ENCODE data around the gene GABRA4. TPM values are rescaled to one million over a fixed set of nuclear protein-coding genes. Genes with fewer than 3 reads are reported as not detected.

The GABRA4 gene
- total RNA-seq, 1 donor = not detected

DNA sequence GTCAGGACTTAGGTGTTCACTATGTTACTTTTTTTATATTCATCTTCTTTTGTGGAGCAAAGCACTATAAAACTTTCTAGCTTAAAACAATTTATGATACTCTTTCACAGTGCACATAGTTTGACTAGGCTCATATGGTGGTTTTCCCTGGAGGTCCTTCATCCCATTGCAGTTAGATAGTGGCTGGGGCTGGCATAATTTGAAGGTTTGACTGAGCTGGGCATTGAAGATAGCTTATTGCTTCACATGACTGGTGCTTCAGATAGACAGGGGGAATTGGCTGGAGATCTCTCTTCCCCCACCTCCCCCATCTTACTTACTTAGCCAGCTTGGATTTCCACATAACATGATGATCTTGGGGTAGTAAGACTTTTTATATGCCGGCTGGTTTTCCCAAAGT is 7.0 kb upstream of the GABRA4 start:
- no peak for DNase-seq (ENCODE audit: low read depth)
- no peak overlapping the region for H3K4me3 ChIP-seq (ENCODE audit: low read depth, low read length)
- TF ChIP-seq CTCF (IDR thresholded peaks at IDR 0.05; ENCODE audit: insufficient read depth, low read length) = no peak

- peak; percentile 29 for DNase-seq (ENCODE audit: low read depth)
- no peak for TF ChIP-seq CTCF (IDR thresholded peaks at IDR 0.05; ENCODE audit: insufficient read depth, low read length)
- H3K4me3 ChIP-seq (ENCODE audit: low read depth, low read length) = no peak overlapping the region
Observed at GRCh38 chr4:46999566-46999965, 6.2 kb upstream of the GABRA4 start.

DNA sequence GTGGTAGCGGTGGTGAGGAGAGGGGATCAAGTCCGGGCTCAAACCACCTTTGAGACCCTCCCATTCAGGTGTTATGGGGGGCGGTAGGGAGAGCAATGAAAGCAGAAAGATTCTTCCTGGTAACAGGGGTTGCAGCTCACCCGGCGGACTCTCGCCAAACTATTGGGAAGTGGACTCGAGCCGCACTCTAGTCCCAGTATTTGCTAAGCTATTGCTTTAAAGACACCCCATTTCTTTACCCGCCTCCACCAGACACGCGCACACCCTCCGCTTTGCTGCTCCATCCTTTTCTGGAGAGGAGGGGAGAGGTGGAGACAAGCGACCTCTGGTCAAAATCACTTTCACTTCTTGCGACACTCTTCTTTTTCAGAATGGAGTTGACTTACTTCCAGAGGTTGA is 625 bp upstream of the GABRA4 start:
- no peak for TF ChIP-seq CTCF (IDR thresholded peaks at IDR 0.05; ENCODE audit: insufficient read depth, low read length)
- no peak for DNase-seq (ENCODE audit: low read depth)
- H3K4me3 ChIP-seq (ENCODE audit: low read depth, low read length) = peak overlapping the region; percentile 45

GRCh38 chr4:46992338-46992737 is 1.0 kb downstream of the GABRA4 start:
- DNase-seq (ENCODE audit: low read depth) = no peak
- no peak overlapping the region for H3K4me3 ChIP-seq (ENCODE audit: low read depth, low read length)
- TF ChIP-seq CTCF (IDR thresholded peaks at IDR 0.05; ENCODE audit: insufficient read depth, low read length) = no peak

DNA sequence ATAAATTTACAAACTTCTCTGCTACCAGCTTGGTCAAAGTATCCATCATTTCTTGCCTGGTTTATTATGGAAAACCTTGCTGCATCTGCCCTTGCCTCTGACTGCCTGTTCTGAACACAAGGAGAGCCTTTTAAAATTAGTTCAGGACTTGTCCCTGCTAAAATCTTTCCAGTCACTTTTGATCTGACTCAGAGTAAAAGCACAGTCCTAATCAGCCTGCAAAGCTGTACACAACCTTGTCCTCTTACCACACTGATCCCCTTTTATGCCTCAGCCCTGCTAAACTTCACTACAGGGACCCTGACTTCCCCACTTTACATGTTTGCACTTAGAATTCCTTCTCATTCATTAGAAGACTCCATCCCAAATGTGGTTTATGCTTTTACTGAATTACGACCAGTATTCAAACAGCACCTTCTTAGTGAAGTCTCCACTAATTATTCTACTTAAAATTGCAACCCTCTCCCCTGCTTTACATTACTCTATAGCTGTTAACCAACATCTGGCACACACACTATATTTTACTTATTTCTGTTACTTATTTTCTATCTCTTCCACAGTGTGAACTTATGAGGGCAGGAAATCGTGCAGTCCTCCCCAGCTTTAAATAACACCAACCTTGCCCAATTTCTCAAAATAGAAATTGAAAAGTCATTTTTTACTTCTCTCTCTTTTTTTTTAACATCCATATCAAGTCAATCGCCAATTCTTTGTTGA is 6.3 kb downstream of the GABRA4 start:
- no peak overlapping the region for H3K4me3 ChIP-seq (ENCODE audit: low read depth, low read length)
- no peak for DNase-seq (ENCODE audit: low read depth)

GRCh38 chr4:46984781-46985180 is 8.6 kb downstream of the GABRA4 start:
- TF ChIP-seq CTCF (IDR thresholded peaks at IDR 0.05; ENCODE audit: insufficient read depth, low read length) = no peak
- H3K4me3 ChIP-seq (ENCODE audit: low read depth, low read length) = no peak overlapping the region
- DNase-seq (ENCODE audit: low read depth) = no peak

More for the DNA sequence above, 6.3 kb downstream of the GABRA4 start:
- TF ChIP-seq CTCF (IDR thresholded peaks at IDR 0.05; ENCODE audit: insufficient read depth, low read length) = no peak

DNA sequence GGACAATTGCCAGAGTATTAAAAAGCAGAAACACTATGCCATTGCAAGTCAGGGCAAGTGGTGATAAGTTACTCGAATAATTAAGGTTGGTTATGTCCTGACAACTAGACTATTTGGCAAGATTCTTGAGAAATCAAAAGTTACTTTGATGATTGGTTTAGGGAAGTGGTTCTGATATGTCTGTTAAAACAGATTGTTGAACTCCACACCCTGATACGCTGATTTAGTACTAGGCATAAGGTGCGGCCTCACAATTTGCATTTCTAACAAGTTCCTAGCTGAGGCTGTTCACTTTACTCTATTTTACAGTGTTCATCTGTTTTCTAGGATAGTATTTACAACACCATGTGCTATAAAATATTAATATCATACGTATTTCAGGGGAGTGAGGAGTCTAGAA is 12.5 kb downstream of the GABRA4 start:
- no peak for TF ChIP-seq CTCF (IDR thresholded peaks at IDR 0.05; ENCODE audit: insufficient read depth, low read length)
- DNase-seq (ENCODE audit: low read depth) = no peak
- H3K4me3 ChIP-seq (ENCODE audit: low read depth, low read length) = no peak overlapping the region
